Small intestine (tissue), 7 donors: ENCODE results near the gene ELOVL1. TPM values are rescaled to one million over a fixed set of nuclear protein-coding genes. Genes with fewer than 3 reads are reported as not detected.

Experiments used
- DNase-seq, 2 donors: peaks; one replicate each; pipeline versions ENCODE4 v3.0.0 to v3.0.0-alpha.2; 2013
- FAIRE-seq: peaks from 2 replicates; lab custom pipeline; 2012; peaks lifted over from hg19 to GRCh38; lab: Jason Lieb, UNC
- H3K27ac ChIP-seq, 3 donors: one replicate each; pipeline ENCODE4 v1.5.1; 2013; ENCODE audit warnings: low read length in 2 of 3, mild to moderate bottlenecking in 2 of 3, control low read depth in 1 of 3, inconsistent platforms in 1 of 3, low read depth in 1 of 3, moderate library complexity in 1 of 3
- H3K27me3 ChIP-seq, 3 donors: one replicate each; pipeline ENCODE4 v1.6.1; 2013; ENCODE audit warnings: low read length in 3 of 3, inconsistent platforms in 1 of 3; ENCODE audit not compliant: control insufficient read depth in 3 of 3, insufficient read depth in 3 of 3
- H3K36me3 ChIP-seq, 3 donors: one replicate each; pipeline ENCODE4 v1.6.1; 2013; ENCODE audit warnings: low read length in 3 of 3, inconsistent platforms in 1 of 3, low read depth in 1 of 3, mild to moderate bottlenecking in 1 of 3, moderate library complexity in 1 of 3; ENCODE audit not compliant: control insufficient read depth in 3 of 3, insufficient read depth in 2 of 3
- H3K4me1 ChIP-seq, 3 donors: one replicate each; pipeline ENCODE4 v1.6.1; 2013; ENCODE audit warnings: low read length in 2 of 3, inconsistent platforms in 1 of 3, low read depth in 1 of 3, mild to moderate bottlenecking in 1 of 3, moderate library complexity in 1 of 3; ENCODE audit not compliant: control insufficient read depth in 3 of 3, insufficient read depth in 2 of 3
- H3K4me3 ChIP-seq, 3 donors: one replicate each; pipeline ENCODE4 v1.5.1; 2013; ENCODE audit warnings: low read length in 3 of 3, control low read depth in 1 of 3, inconsistent platforms in 1 of 3, low read depth in 1 of 3, mild to moderate bottlenecking in 1 of 3, moderate library complexity in 1 of 3
- H3K9me3 ChIP-seq, 2 donors: one replicate each; pipeline ENCODE4 v1.6.1; 2013; ENCODE audit warnings: low read depth in 1 of 2, low read length in 1 of 2; ENCODE audit not compliant: control insufficient read depth in 2 of 2, insufficient read depth in 1 of 2
- WGBS, 3 donors: extraction: QIAGEN DNeasy Blood & Tissue Kit; methylation state at CpG; one replicate each; pipeline ENCODE4 v1.1.7; 2013; 5-methylcytosine and 5-hydroxymethylcytosine counted together
- polyA plus RNA-seq, 4 donors: library from polyadenylated mRNA; stranded (reverse) in 3 of 4; unstranded in 1 of 4; fragments of 200-250 nt in 3 of 4; fragments of 120-200 nt in 1 of 4; gene quantifications; one replicate each; pipeline versions ENCODE4 v1.2.1 to v1.2.3, GENCODE V29; 2013
- donor health status: healthy with polysubstance abuse.
- donor health status: control.
- donor health status: control.
- donor health status: Bipolar disorder and iron deficiency.
- donor health status: healthy.

The ELOVL1 gene
- polyA plus RNA-seq, 4 donors = 60.6 to 105 (median 71.1) TPM

DNA sequence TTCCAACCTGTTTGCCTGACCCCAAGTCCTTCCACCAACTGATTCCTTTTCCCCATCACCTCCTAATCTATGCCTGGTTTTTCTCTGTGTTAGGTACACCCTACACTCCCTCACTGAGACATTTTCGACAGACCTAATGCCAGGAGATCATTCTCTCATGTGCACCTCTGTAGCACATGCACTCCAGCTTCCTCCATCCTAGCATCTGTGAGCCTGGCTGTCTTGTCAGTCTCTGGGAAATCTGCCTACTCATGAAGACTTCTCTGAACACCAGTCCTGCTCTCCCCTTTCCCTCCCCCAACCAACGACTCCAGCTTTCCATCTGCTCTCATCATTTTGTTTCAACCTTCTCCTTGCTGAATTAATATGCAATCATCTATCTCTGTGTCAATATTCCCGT, 20.8 kb upstream of the ELOVL1 start:
- no peaks in the 10 kb centered on the region for H3K27me3 ChIP-seq
- DNase-seq = no peak
- peaks cover 18 to 22% (median 19%) of the 10 kb centered on the region in 3 donors for H3K36me3 ChIP-seq
- peak overlapping the region; percentile 82 to 97 (median 88) for H3K4me3 ChIP-seq
- FAIRE-seq = no peak
- H3K4me1 ChIP-seq = peaks cover 2 to 13% (median 8%) of the 10 kb centered on the region in 3 donors
- H3K27ac ChIP-seq = no peak overlapping the region
- 22 to 46% (median 34%) methylated on average over 3 of the region's 3 CpGs for WGBS, 3 donors
- no peaks in the 10 kb centered on the region for H3K9me3 ChIP-seq

GRCh38 chr1:43387976-43388599, 20.3 kb upstream of the ELOVL1 start:
- no peak for DNase-seq
- H3K4me3 ChIP-seq = no peak overlapping the region
- no peak overlapping the region for H3K27ac ChIP-seq
- H3K9me3 ChIP-seq = no peaks in the 10 kb centered on the region
- FAIRE-seq = no peak
- H3K4me1 ChIP-seq = peaks cover 2 to 13% (median 8%) of the 10 kb centered on the region in 3 donors
- 69 to 71% (median 69%) methylated on average over 4 of the region's 4 CpGs for WGBS, 3 donors
- no peaks in the 10 kb centered on the region for H3K27me3 ChIP-seq
- peaks cover 18 to 25% (median 19%) of the 10 kb centered on the region in 3 donors for H3K36me3 ChIP-seq

GRCh38 chr1:43386676-43387075, 18.9 kb upstream of the ELOVL1 start:
- FAIRE-seq (no peak), DNase-seq (no peak)
- Histone ChIP-seq H3K4me1 (peaks cover 2 to 13% (median 11%) of the 10 kb centered on the region in 3 donors), H3K9me3 (no peaks in the 10 kb centered on the region), H3K27ac (no peak overlapping the region), H3K27me3 (no peaks in the 10 kb centered on the region), H3K4me3 (no peak overlapping the region), H3K36me3 (peaks cover 19 to 34% (median 20%) of the 10 kb centered on the region in 3 donors)
- 93 to 97% (median 97%) methylated on average over 6 of the region's 6 CpGs for WGBS, 3 donors

GRCh38 chr1:43383449-43383848, 15.6 kb upstream of the ELOVL1 start:
- Histone ChIP-seq H3K27ac (no peak overlapping the region), H3K4me3 (no peak overlapping the region), H3K36me3 (peaks cover 19 to 35% (median 20%) of the 10 kb centered on the region in 3 donors), H3K27me3 (no peaks in the 10 kb centered on the region), H3K9me3 (no peaks in the 10 kb centered on the region), H3K4me1 (peaks cover 0 to 9% (median 4%) of the 10 kb centered on the region in 3 donors)
- FAIRE-seq = no peak
- peak in 1 of 2 donors; percentile 32 for DNase-seq
- WGBS, 3 donors = 64 to 94% (median 92%) methylated on average over 2 of the region's 2 CpGs

DNA sequence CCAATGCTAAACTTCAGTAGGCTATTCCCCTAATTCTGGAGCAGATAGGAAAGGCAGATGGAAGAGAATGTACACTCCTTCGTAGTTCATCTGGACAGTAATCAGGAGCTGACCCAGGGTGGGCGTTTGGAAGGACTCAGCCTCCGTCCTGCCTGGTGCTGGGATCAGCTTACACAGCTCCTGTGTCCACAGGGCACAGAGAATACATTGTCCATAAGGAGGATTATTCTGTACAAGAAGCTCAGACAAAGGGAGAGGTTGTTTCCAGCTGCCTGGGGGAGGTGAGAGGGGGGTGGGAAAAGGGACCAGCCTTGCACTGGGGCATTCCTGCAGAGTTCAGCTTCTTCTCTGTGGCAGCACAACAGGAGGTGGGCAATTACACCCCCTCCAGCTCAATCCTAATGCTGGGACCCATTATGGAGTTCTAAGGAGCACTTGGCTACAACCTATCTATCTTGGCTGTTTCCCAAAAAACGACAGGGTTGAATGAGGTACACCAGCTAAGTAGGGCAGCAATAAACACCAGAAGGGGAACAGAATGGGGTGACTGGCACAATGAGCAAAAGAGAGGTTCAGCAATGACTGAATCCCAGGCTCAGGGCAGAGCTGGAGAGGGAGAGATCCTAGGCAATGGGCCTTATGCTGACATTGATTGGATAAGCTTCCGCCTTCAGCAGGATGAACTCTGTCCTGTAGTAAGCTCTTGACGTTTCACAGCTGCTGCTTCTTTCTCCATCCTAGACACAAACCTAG, 14.4 kb upstream of the ELOVL1 start:
- 36 to 53% (median 42%) methylated on average over 6 of the region's 6 CpGs for WGBS, 3 donors
- no peaks in the 10 kb centered on the region for H3K27me3 ChIP-seq
- peaks cover 0 to 3% (median 3%) of the 10 kb centered on the region in 3 donors for H3K4me1 ChIP-seq
- peak; percentile 30 to 66 for DNase-seq
- peak overlapping the region in 2 of 3 donors; percentile 6 to 17 for H3K27ac ChIP-seq
- peaks cover 16 to 33% (median 20%) of the 10 kb centered on the region in 3 donors for H3K36me3 ChIP-seq
- no peak overlapping the region for H3K4me3 ChIP-seq
- no peak for FAIRE-seq
- no peaks in the 10 kb centered on the region for H3K9me3 ChIP-seq

GRCh38 chr1:43381612-43382011, 13.8 kb upstream of the ELOVL1 start:
- no peak for DNase-seq
- Histone ChIP-seq H3K27me3 (no peaks in the 10 kb centered on the region), H3K36me3 (peaks cover 16 to 30% (median 19%) of the 10 kb centered on the region in 3 donors), H3K4me3 (no peak overlapping the region), H3K27ac (peak overlapping the region in 1 of 3 donors; percentile 6), H3K4me1 (peaks cover 0 to 3% (median 3%) of the 10 kb centered on the region in 3 donors), H3K9me3 (no peaks in the 10 kb centered on the region)
- WGBS, 3 donors = 65 to 71% (median 68%) methylated on average over 3 of the region's 3 CpGs
- FAIRE-seq = no peak

DNA sequence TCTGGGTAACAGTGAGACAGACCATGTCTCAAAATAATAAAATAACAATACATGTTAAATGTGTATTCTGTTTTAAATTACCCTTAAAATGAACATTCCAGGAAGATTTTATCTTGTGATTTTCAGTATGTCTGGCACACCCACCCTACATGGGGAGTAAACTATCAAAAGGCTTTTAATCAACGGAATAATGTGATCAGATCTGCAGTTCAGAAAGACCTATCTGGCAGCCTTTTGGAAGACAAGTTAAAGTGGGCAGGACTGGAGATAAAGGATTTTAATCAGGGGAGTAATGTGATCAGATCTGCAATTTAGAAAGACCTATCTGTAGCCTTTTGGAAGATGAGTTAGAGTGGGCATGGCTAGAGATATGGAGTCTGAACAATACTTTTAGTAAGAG, 11.7 kb upstream of the ELOVL1 start:
- H3K4me1 ChIP-seq = peaks cover 0 to 3% (median 3%) of the 10 kb centered on the region in 3 donors
- H3K36me3 ChIP-seq = peaks cover 6 to 21% (median 7%) of the 10 kb centered on the region in 3 donors
- no peaks in the 10 kb centered on the region for H3K27me3 ChIP-seq
- H3K4me3 ChIP-seq = no peak overlapping the region
- DNase-seq (no peak), FAIRE-seq (no peak)
- no peak overlapping the region for H3K27ac ChIP-seq
- H3K9me3 ChIP-seq = no peaks in the 10 kb centered on the region
- 92 to 98% (median 95%) methylated on average over 1 of the region's 1 CpG for WGBS, 3 donors

GRCh38 chr1:43377831-43378230, 10.0 kb upstream of the ELOVL1 start:
- no peaks in the 10 kb centered on the region for H3K9me3 ChIP-seq
- peaks cover 0 to 10% (median 2%) of the 10 kb centered on the region in 3 donors for H3K36me3 ChIP-seq
- FAIRE-seq (no peak), DNase-seq (peak in 1 of 2 donors; percentile 70)
- H3K4me1 ChIP-seq = peaks cover 3 to 5% (median 4%) of the 10 kb centered on the region in 3 donors
- H3K4me3 ChIP-seq = no peak overlapping the region
- WGBS, 3 donors = 68 to 86% (median 79%) methylated on average over 1 of the region's 1 CpG
- H3K27me3 ChIP-seq = no peaks in the 10 kb centered on the region
- H3K27ac ChIP-seq = no peak overlapping the region
